Measurements from ENCODE around the gene RNF144A. TPM values are rescaled to one million over a fixed set of nuclear protein-coding genes. Genes with fewer than 3 reads are reported as not detected.

RNF144A gene
- total and polyA plus RNA-seq, 11 donors = 3.5 to 27.2 (median 11.9) TPM

- DNase-seq = no peak
- H3K4me3 ChIP-seq = no peak overlapping the region
- peak; percentile 29 to 65 (median 54) for ATAC-seq
- no peak for TF ChIP-seq POLR2A (IDR thresholded peaks at IDR 0.05)
- TF ChIP-seq CTCF (IDR thresholded peaks at IDR 0.05) = no peak
- peaks cover under 1 to 91% (median 61%) of the 10 kb centered on the region in 12 donors for H3K4me1 ChIP-seq
- intact Hi-C loops (cut with DNase I) = no loop called here
- H3K36me3 ChIP-seq = peaks cover 0 to 2% (median 0%) of the 10 kb centered on the region in 9 donors
- no peaks in the 10 kb centered on the region for H3K9me3 ChIP-seq
- peak overlapping the region in 11 of 12 donors; percentile 2 to 74 (median 45) for H3K27ac ChIP-seq
- 36 to 49% (median 42%) methylated on average over 11 to 12 of the region's 12 CpGs for whole genome bisulfite sequencing, 4 donors
- no peaks in the 10 kb centered on the region for H3K27me3 ChIP-seq
Observed at GRCh38 chr2:7015007-7015950, 98.1 kb downstream of the RNF144A start.

- no peak for ATAC-seq
- WGBS, 4 donors = 75 to 87% (median 82%) methylated on average over 3 of the region's 3 CpGs
- intact Hi-C loops (cut with DNase I) = no loop called here
- Histone ChIP-seq H3K27me3 (no peaks in the 10 kb centered on the region), H3K36me3 (peaks cover 0 to 10% (median 2%) of the 10 kb centered on the region in 9 donors), H3K4me1 (peaks cover 0 to 88% (median 53%) of the 10 kb centered on the region in 12 donors), H3K4me3 (no peak overlapping the region), H3K9me3 (no peaks in the 10 kb centered on the region), H3K27ac (peak overlapping the region in 9 of 12 donors; percentile 13 to 74 (median 45))
- TF ChIP-seq POLR2A (IDR thresholded peaks at IDR 0.05) = no peak
- TF ChIP-seq CTCF (IDR thresholded peaks at IDR 0.05) = no peak
- no peak for DNase-seq
Observed at GRCh38 chr2:7016148-7016547, 98.9 kb downstream of the RNF144A start.

DNA sequence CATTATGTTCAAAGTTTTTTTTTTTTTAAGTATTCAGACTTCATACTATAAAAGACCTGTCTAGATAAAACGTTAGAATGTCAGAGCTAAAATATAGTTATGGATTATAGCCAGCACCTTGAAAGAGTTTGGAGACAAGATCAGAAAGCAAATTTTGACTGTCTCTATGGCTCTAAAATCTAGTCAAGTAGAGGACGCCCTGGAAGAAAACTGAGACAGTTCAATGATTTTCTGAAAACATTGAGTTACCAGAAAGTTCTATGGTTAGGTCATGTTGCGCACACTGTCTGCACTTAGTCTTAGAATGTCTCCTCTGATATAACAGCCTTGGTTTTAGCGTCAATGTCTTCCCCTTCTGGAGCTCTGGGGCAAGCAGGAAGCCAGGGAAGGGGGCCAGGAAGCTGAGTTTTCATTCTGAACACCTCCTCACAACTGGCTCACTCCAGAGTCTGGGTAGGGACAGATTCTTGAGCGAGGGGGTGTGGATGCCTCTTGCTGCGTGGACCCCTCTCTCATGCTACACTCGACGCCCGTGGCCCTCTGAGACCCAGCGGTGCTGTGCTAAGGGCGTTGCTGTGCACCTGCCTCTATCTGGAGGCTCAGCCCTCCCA is 99.5 kb downstream of the RNF144A start:
- 74 to 83% (median 77%) methylated on average over 11 of the region's 11 CpGs for WGBS, 4 donors
- peaks cover 0 to 83% (median 47%) of the 10 kb centered on the region in 12 donors for H3K4me1 ChIP-seq
- TF ChIP-seq CTCF (IDR thresholded peaks at IDR 0.05) = no peak
- no peaks in the 10 kb centered on the region for H3K27me3 ChIP-seq
- DNase-seq (no peak), ATAC-seq (peak in 2 of 4 donors; percentile 7 to 25)
- no peak overlapping the region for H3K4me3 ChIP-seq
- no peaks in the 10 kb centered on the region for H3K9me3 ChIP-seq
- peaks cover 0 to 16% (median 6%) of the 10 kb centered on the region in 9 donors for H3K36me3 ChIP-seq
- H3K27ac ChIP-seq = peak overlapping the region in 7 of 12 donors; percentile 30 to 74 (median 45)
- intact Hi-C loops (cut with DNase I) = no loop called here
